T47D (cell line): Measurements from ENCODE around the gene CHEK1.
"Not testable (repeated sequence)": the region's sequence is repeated elsewhere in the genome, so short reads cannot be mapped to it uniquely, and the experiment has no call there.

Experiments
- DNase-seq, 2 experiments: peaks; one replicate each; pipeline versions ENCODE4 v3.0.0 to v3.0.0-alpha.2; 2011 to 2012; ENCODE audit warnings: low read depth in 1 of 2, low spot score in 1 of 2
- JUND ChIP-seq: IDR thresholded peaks from 2 replicates; pipeline ENCODE4 v1.6.1; 2012; ENCODE audit warnings: low read depth
- in situ Hi-C: cut with HindIII; loops from 2 replicates; pipeline ENCODE4 v1.10.0; 2016; ENCODE audit warnings: low sequenced_read_pairs, low pct_unique_long_range_greater_than_20kb

The CHEK1 gene

GRCh38 chr11:125688632-125689031 lies 63.7 kb downstream of the CHEK1 start:
- in situ Hi-C loops, result no loop called here
- DNase-seq, result peak in 1 of 2 experiments; percentile 20
- no peak for TF ChIP-seq JUND

GRCh38 chr11:125689274-125689859 lies 64.4 kb downstream of the CHEK1 start:
- in situ Hi-C loops, result no loop called here
- TF ChIP-seq JUND, result no peak
- no peak for DNase-seq

DNA sequence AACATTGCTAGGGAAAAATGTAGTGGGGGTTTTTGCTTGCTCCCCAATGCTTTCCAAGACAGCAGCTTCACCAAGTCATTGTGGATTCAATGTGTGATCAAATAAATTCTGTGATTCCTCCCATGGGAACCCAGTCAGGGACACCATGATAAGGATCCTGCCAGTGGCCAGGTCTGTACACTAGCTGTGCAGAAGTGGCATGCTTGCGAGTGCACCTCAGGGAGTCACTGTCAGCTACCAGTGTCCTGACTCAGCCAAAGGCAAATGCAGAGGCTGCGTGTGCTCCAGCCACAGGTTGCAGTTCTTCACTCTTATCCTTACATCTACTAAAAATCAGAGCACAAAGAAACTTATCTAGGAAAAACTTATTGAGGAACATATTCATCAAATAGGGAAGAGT lies 65.0 kb downstream of the CHEK1 start:
- no peak for DNase-seq
- in situ Hi-C loops, result no loop called here
- TF ChIP-seq JUND, result no peak

GRCh38 chr11:125692887-125693286 lies 67.9 kb downstream of the CHEK1 start:
- in situ Hi-C loops, result no loop called here
- TF ChIP-seq JUND, result no peak
- no peak for DNase-seq

DNA sequence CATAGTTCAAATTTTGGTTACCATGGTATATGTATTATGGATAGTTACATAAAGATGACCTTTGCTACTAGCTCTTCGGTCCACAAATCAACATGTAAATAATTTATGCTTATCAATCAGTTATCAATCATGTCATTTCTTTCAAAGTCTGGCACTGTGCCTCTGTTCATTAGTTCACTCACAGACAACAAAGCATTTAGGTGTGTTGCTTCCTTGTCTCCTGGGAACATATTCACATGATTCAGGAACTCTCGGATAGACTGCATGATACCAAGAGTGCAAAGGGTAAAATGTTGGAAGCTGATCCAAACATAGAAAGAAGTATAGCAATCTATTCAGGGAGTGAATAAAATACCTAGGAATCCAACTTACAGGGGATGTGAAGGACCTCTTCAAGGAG lies 70.0 kb downstream of the CHEK1 start:
- no peak for DNase-seq
- in situ Hi-C loops, result no loop called here
- TF ChIP-seq JUND, result no peak

DNA sequence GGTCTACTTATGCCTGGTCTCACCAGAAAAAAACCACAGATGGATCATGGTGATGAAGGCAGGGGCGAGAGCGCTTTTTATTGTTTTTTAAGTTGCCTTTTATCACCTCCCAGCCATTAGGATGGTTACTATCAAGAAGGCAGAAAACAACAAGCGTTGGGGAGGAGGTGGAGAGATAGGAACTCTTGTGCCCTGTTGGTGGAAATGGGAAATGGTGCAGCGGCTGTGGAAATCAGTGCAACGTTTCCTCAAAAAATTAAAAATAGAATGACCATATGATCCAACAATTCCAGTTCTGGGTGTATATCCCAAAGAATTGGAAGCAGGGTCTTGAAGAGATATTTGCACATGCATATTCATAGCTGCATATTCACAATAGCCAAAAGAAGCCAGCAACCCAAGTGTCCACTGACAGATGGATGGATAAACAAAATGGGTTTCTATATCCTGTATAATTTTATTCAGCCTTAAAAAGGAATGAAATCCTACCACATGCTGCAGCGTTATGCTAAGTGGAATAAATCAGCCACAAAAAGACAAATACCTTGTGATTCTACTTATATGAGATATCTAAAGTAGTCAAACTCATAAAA lies 76.2 kb downstream of the CHEK1 start:
- TF ChIP-seq JUND, result no peak
- in situ Hi-C loops, result no loop called here

DNA sequence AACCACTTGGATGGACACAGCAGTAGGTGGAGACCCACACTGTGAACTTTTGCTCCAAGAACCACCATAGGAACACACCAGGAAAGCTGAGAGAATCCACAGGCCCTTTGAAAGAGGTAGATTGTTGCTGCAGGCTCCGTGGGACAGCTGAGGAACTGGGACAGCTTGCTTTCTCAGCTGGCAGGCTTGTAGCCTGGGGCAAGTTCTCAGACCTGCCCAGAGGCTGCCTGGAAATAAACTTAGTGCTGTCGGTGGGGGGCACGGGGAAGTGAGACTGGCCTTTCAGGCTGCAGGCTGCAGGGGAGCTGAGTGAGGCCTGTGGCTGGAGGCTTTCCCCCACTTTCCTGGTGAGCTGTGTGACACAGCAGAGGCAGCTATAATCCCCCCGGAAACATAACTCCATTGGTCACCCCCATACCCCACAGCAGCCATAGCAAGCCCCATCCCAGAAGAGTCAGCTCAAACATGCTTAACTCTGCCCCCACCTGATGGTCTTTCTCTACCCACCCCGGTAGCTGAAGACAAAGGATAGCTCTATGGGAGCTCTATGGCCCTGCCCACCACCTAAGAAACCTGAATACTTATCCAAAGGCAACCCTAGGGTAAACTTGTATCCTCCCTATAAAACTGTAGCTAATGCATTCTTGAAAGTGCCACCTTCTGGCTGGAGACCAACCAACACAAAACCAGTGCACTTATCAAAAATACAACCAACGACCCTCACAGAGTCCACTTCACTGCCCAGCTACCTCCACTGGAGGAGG lies 77.1 kb downstream of the CHEK1 start:
- no peak for TF ChIP-seq JUND
- no peak for DNase-seq
- in situ Hi-C loops, result no loop called here

More for the DNA sequence above, 76.2 kb downstream of the CHEK1 start:
- DNase-seq, result no peak

- in situ Hi-C loops, DNase-seq: not testable (repeated sequence)
Measured at GRCh38 chr11:125704686-125705085, 79.7 kb downstream of the CHEK1 start.

DNA sequence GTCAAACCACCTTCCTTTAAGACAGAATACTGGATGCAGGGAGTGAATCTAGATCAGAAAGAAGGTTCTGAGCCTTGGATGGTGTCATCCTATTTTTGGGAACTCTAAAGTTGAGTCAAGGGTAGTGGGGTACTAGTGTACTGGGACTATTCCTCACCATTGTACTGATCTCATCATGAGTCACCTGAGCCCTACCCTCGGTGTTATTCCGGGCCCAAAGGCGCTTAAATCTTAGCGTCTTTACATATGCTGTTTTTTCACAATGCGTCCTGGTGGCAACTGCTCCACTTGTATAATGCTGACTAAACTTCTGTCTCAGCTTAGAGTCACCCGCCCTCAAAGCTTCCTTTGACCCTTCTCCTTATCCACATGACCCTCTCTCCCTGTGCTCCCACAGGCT lies 95.8 kb downstream of the CHEK1 start:
- DNase-seq, result no peak
- TF ChIP-seq JUND, result no peak
- in situ Hi-C loops, result no loop called here

DNA sequence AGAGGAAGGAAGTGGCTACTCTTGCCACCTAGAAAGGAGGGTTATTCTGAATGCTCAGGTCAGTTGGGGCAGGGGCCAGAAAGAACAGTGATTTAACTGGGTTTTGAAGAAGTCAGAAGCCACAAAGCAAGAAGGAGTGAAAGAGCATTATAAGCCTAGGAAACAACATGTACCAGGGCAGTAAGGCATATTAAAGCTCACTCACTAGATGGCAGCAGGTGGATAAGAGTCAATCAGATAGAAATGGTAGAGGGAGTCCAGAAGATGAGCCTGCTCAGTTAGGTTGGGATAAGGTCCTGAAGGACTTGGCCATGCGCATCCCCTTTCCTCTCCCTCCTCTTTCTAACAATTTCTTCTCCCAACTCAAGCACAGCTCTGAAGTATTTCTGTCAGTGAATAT lies 99.2 kb downstream of the CHEK1 start:
- DNase-seq, result peak; percentile 46 to 82
- in situ Hi-C loops, result no loop called here
- TF ChIP-seq JUND, result no peak
